ENCODE measurements around the gene GEMIN4. TPM values are rescaled to one million over a fixed set of nuclear protein-coding genes. Genes with fewer than 3 reads are reported as not detected.

Gene GEMIN4
- polyA plus RNA-seq, 4 donors, result 2.7 to 18.3 (median 7.4) TPM

DNA sequence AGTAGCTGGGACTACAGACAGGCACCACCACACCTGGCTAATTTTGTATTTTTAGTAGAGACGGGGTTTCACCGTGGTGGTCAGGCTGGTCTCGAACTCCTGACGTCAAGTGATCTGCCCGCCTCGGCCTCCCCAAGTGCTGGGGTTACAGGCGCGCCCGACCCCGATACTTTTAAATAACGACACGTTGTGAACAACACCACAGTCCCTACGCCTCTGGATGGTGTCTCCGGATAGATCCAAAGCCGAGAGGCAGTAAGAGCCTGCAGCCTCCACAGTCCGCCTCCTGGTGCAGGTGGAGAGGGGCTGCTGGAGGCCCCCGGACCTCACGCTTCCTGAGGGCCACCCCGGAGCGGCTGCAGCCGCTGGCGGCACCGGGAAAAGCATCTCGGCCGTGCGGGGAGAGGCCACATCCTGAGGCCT, 20.4 kb downstream of the GEMIN4 start:
- Histone ChIP-seq H3K4me1 (ENCODE audit: control insufficient read depth in 3 of 3, insufficient read depth in 2 of 3, low read depth in 1 of 3, low read length in 2 of 3) (peaks cover 0 to 13% (median 0%) of the 10 kb centered on the region in 3 donors), H3K27ac (ENCODE audit: low read depth in 1 of 3, low read length in 2 of 3) (peak overlapping the region; percentile 80 to 86 (median 81)), H3K9me3 (ENCODE audit: control insufficient read depth in 2 of 2, insufficient read depth in 1 of 2, low read depth in 1 of 2, low read length in 1 of 2) (no peaks in the 10 kb centered on the region), H3K27me3 (ENCODE audit: control insufficient read depth in 3 of 3, insufficient read depth in 3 of 3, low read length in 3 of 3) (no peaks in the 10 kb centered on the region), H3K36me3 (ENCODE audit: control insufficient read depth in 3 of 3, insufficient read depth in 2 of 3, low read depth in 1 of 3, low read length in 3 of 3) (peaks cover 0 to 20% (median 0%) of the 10 kb centered on the region in 3 donors), H3K4me3 (ENCODE audit: low read depth in 1 of 3, low read length in 3 of 3) (peak overlapping the region; percentile 60 to 91 (median 85))
- 4 to 10% (median 5%) methylated on average over 26 of the region's 26 CpGs for WGBS, 3 donors
- FAIRE-seq (no peak), DNase-seq (peak in 1 of 2 donors; percentile 38)

DNA sequence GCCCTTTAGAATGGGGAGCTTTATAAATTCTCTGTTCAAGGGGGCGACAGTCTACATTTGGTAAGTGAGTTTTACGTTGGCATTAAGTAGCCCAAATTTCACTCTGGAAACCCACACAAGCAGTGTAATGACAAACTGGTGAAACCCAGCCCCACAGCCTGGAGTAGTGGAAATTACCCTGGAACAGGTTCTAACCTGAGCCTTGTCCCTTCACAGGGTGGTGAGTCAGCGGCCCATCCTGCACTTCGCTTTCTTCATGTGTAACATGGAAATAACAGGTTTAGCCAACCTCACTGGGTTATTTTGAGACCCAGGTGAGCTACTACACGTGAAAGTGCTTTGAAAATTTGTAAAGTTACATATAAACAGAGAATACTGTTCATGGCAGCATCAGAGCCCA, 23.2 kb downstream of the GEMIN4 start:
- H3K4me3 ChIP-seq (ENCODE audit: low read depth in 1 of 3, low read length in 3 of 3), result no peak overlapping the region
- H3K27me3 ChIP-seq (ENCODE audit: control insufficient read depth in 3 of 3, insufficient read depth in 3 of 3, low read length in 3 of 3), result no peaks in the 10 kb centered on the region
- H3K36me3 ChIP-seq (ENCODE audit: control insufficient read depth in 3 of 3, insufficient read depth in 2 of 3, low read depth in 1 of 3, low read length in 3 of 3), result peaks cover 0 to 3% (median 0%) of the 10 kb centered on the region in 3 donors
- FAIRE-seq (no peak), DNase-seq (no peak)
- no peak overlapping the region for H3K27ac ChIP-seq (ENCODE audit: low read depth in 1 of 3, low read length in 2 of 3)
- peaks cover 0 to 23% (median 0%) of the 10 kb centered on the region in 3 donors for H3K4me1 ChIP-seq (ENCODE audit: control insufficient read depth in 3 of 3, insufficient read depth in 2 of 3, low read depth in 1 of 3, low read length in 2 of 3)
- 80 to 91% (median 90%) methylated on average over 5 of the region's 5 CpGs for WGBS, 3 donors
- H3K9me3 ChIP-seq (ENCODE audit: control insufficient read depth in 2 of 2, insufficient read depth in 1 of 2, low read depth in 1 of 2, low read length in 1 of 2), result no peaks in the 10 kb centered on the region

GRCh38 chr17:726271-726919, 25.7 kb downstream of the GEMIN4 start:
- FAIRE-seq, result no peak
- H3K27ac ChIP-seq (ENCODE audit: low read depth in 1 of 3, low read length in 2 of 3), result peak overlapping the region in 2 of 3 donors; percentile 65 to 77
- H3K4me1 ChIP-seq (ENCODE audit: control insufficient read depth in 3 of 3, insufficient read depth in 2 of 3, low read depth in 1 of 3, low read length in 2 of 3), result peaks cover 0 to 14% (median 0%) of the 10 kb centered on the region in 3 donors
- WGBS, 3 donors, result 24 to 50% (median 36%) methylated on average over 20 of the region's 20 CpGs
- no peaks in the 10 kb centered on the region for H3K27me3 ChIP-seq (ENCODE audit: control insufficient read depth in 3 of 3, insufficient read depth in 3 of 3, low read length in 3 of 3)
- peak; percentile 68 to 74 for DNase-seq
- peak overlapping the region in 1 of 3 donors; percentile 2 for H3K4me3 ChIP-seq (ENCODE audit: low read depth in 1 of 3, low read length in 3 of 3)
- H3K9me3 ChIP-seq (ENCODE audit: control insufficient read depth in 2 of 2, insufficient read depth in 1 of 2, low read depth in 1 of 2, low read length in 1 of 2), result no peaks in the 10 kb centered on the region
- H3K36me3 ChIP-seq (ENCODE audit: control insufficient read depth in 3 of 3, insufficient read depth in 2 of 3, low read depth in 1 of 3, low read length in 3 of 3), result peaks cover 0 to 3% (median 0%) of the 10 kb centered on the region in 3 donors

DNA sequence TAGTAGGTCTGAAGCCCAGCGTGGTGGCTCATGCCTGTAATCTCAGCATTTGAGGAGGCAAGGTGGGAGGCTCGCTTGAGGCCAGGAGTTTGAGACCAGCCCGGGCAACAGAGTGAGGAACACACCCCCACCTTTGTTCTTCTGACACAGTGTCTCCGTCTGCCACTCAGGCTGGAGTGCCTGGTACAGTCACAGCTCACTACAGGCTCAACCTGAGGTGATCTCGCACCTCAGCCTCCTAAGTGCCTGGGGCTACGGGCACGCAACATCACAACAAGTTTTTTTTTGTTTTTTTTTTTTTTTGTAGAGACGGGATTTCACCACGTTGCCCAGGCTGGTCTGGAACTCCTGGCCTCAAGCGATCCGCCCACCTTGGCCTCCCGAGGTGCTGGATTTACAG, 26.3 kb downstream of the GEMIN4 start:
- H3K36me3 ChIP-seq (ENCODE audit: control insufficient read depth in 3 of 3, insufficient read depth in 2 of 3, low read depth in 1 of 3, low read length in 3 of 3), result peaks cover 0 to 3% (median 0%) of the 10 kb centered on the region in 3 donors
- H3K27ac ChIP-seq (ENCODE audit: low read depth in 1 of 3, low read length in 2 of 3), result peak overlapping the region in 1 of 3 donors; percentile 77
- FAIRE-seq (no peak), DNase-seq (no peak)
- 28 to 66% (median 37%) methylated on average over 11 to 12 of the region's 12 CpGs for WGBS, 3 donors
- no peaks in the 10 kb centered on the region for H3K9me3 ChIP-seq (ENCODE audit: control insufficient read depth in 2 of 2, insufficient read depth in 1 of 2, low read depth in 1 of 2, low read length in 1 of 2)
- H3K4me1 ChIP-seq (ENCODE audit: control insufficient read depth in 3 of 3, insufficient read depth in 2 of 3, low read depth in 1 of 3, low read length in 2 of 3), result peaks cover 0 to 14% (median 0%) of the 10 kb centered on the region in 3 donors
- H3K4me3 ChIP-seq (ENCODE audit: low read depth in 1 of 3, low read length in 3 of 3), result peak overlapping the region in 1 of 3 donors; percentile 2
- H3K27me3 ChIP-seq (ENCODE audit: control insufficient read depth in 3 of 3, insufficient read depth in 3 of 3, low read length in 3 of 3), result no peaks in the 10 kb centered on the region

DNA sequence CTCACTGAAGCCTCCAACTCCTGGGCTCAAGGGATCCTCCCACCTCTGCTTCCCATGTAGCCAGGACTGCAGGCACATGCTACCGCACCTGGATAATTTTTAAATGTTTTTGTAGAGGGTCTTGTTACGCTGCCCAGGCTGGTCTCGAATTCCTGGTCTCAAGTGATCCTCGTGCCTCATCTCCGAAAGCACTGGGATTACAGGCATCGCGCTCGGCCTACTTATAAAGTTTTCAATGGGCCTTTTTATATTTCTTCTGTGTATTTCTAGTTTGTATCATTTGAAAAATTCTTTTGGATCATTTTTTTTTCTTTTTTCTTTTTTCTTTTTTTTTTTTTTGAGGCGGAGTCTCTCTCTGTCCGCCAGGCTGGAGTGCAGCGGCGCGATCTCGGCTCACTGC, 27.0 kb downstream of the GEMIN4 start:
- no peak overlapping the region for H3K4me3 ChIP-seq (ENCODE audit: low read depth in 1 of 3, low read length in 3 of 3)
- 91 to 94% (median 92%) methylated on average over 14 of the region's 14 CpGs for WGBS, 3 donors
- peaks cover 0 to 14% (median 0%) of the 10 kb centered on the region in 3 donors for H3K4me1 ChIP-seq (ENCODE audit: control insufficient read depth in 3 of 3, insufficient read depth in 2 of 3, low read depth in 1 of 3, low read length in 2 of 3)
- DNase-seq (no peak), FAIRE-seq (no peak)
- H3K9me3 ChIP-seq (ENCODE audit: control insufficient read depth in 2 of 2, insufficient read depth in 1 of 2, low read depth in 1 of 2, low read length in 1 of 2), result no peaks in the 10 kb centered on the region
- H3K27ac ChIP-seq (ENCODE audit: low read depth in 1 of 3, low read length in 2 of 3), result no peak overlapping the region
- H3K27me3 ChIP-seq (ENCODE audit: control insufficient read depth in 3 of 3, insufficient read depth in 3 of 3, low read length in 3 of 3), result no peaks in the 10 kb centered on the region
- H3K36me3 ChIP-seq (ENCODE audit: control insufficient read depth in 3 of 3, insufficient read depth in 2 of 3, low read depth in 1 of 3, low read length in 3 of 3), result peaks cover 0 to 3% (median 0%) of the 10 kb centered on the region in 3 donors

DNA sequence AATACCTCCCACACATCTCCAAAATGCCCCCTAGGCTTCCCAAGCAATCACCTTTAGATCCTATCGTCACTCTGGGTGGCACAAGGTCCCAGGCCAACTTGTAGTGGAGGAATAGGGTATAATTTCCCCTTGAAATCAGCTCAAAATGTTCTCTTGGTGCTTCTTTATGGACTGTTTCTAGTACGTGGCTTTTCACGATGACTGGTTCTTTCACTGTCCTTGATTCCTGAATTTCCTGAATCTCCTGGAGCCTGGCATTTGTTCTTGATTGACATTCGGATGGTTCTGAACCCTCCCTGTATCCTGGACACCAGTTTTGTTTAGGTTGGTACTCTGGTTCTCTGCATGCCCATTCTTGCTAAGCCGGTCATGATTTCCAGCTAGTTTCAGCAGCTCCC, 30.5 kb downstream of the GEMIN4 start:
- DNase-seq (no peak), FAIRE-seq (no peak)
- peaks cover 0 to 10% (median 0%) of the 10 kb centered on the region in 3 donors for H3K4me1 ChIP-seq (ENCODE audit: control insufficient read depth in 3 of 3, insufficient read depth in 2 of 3, low read depth in 1 of 3, low read length in 2 of 3)
- peaks cover 0 to 8% (median 0%) of the 10 kb centered on the region in 3 donors for H3K36me3 ChIP-seq (ENCODE audit: control insufficient read depth in 3 of 3, insufficient read depth in 2 of 3, low read depth in 1 of 3, low read length in 3 of 3)
- no peaks in the 10 kb centered on the region for H3K27me3 ChIP-seq (ENCODE audit: control insufficient read depth in 3 of 3, insufficient read depth in 3 of 3, low read length in 3 of 3)
- 77 to 85% (median 81%) methylated on average over 5 of the region's 5 CpGs for WGBS, 3 donors
- H3K4me3 ChIP-seq (ENCODE audit: low read depth in 1 of 3, low read length in 3 of 3), result no peak overlapping the region
- H3K27ac ChIP-seq (ENCODE audit: low read depth in 1 of 3, low read length in 2 of 3), result no peak overlapping the region
- H3K9me3 ChIP-seq (ENCODE audit: control insufficient read depth in 2 of 2, insufficient read depth in 1 of 2, low read depth in 1 of 2, low read length in 1 of 2), result no peaks in the 10 kb centered on the region

DNA sequence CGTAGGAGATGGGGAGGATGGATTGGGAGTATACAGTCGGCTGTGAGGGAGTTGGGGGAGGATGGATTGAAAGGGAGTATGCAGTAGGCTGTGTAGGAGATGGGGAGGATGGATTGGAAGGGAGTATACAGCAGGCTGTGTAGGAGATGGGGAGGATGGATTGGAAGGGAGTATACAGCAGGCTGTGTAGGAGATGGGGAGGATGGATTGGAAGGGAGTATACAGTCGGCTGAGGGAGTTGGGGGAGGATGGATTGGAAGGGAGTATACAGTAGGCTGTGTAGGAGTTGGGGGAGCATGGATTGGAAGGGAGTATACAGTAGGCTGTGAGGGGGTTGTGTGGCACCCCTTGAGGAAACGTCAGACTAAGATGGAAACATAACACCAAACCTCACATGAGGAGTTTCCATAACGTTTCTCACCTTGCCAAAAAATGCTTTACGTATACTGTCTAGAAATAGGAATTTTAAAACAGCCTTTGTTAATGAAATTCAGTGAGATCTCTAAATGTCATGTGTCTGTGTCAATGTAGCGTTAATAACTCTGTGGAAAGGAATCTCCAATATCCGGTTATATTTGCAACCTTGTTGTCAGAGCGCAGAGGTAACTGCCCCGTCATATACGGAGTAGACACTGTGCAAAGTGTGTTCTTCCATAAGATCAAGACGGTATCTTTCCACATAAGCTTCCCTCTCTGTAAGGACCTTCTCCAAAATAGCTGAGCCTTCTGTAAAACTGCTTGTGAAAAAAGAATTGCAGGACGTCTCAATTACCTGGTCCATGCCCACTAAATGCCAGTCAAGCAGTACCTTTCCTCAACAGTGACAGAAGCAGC, 31.1 kb downstream of the GEMIN4 start:
- WGBS, 3 donors, result 81 to 90% (median 83%) methylated on average over 13 of the region's 13 CpGs

GRCh38 chr17:718075-718474, 34.0 kb downstream of the GEMIN4 start:
- Histone ChIP-seq H3K9me3 (ENCODE audit: control insufficient read depth in 2 of 2, insufficient read depth in 1 of 2, low read depth in 1 of 2, low read length in 1 of 2) (no peaks in the 10 kb centered on the region), H3K27me3 (ENCODE audit: control insufficient read depth in 3 of 3, insufficient read depth in 3 of 3, low read length in 3 of 3) (no peaks in the 10 kb centered on the region), H3K27ac (ENCODE audit: low read depth in 1 of 3, low read length in 2 of 3) (no peak overlapping the region), H3K4me1 (ENCODE audit: control insufficient read depth in 3 of 3, insufficient read depth in 2 of 3, low read depth in 1 of 3, low read length in 2 of 3) (peaks cover 0 to under 1% (median 0%) of the 10 kb centered on the region in 3 donors), H3K4me3 (ENCODE audit: low read depth in 1 of 3, low read length in 3 of 3) (no peak overlapping the region), H3K36me3 (ENCODE audit: control insufficient read depth in 3 of 3, insufficient read depth in 2 of 3, low read depth in 1 of 3, low read length in 3 of 3) (peaks cover 0 to 5% (median 0%) of the 10 kb centered on the region in 3 donors)
- FAIRE-seq (no peak), DNase-seq (no peak)
- 76 to 84% (median 83%) methylated on average over 5 of the region's 5 CpGs for WGBS, 3 donors

More for the DNA sequence above, 31.1 kb downstream of the GEMIN4 start:
- no peak for FAIRE-seq
- H3K4me3 ChIP-seq (ENCODE audit: low read depth in 1 of 3, low read length in 3 of 3), result no peak overlapping the region
- H3K27me3 ChIP-seq (ENCODE audit: control insufficient read depth in 3 of 3, insufficient read depth in 3 of 3, low read length in 3 of 3), result no peaks in the 10 kb centered on the region
- H3K9me3 ChIP-seq (ENCODE audit: control insufficient read depth in 2 of 2, insufficient read depth in 1 of 2, low read depth in 1 of 2, low read length in 1 of 2), result no peaks in the 10 kb centered on the region
- H3K36me3 ChIP-seq (ENCODE audit: control insufficient read depth in 3 of 3, insufficient read depth in 2 of 3, low read depth in 1 of 3, low read length in 3 of 3), result peaks cover 0 to 8% (median 0%) of the 10 kb centered on the region in 3 donors
- no peak overlapping the region for H3K27ac ChIP-seq (ENCODE audit: low read depth in 1 of 3, low read length in 2 of 3)
- H3K4me1 ChIP-seq (ENCODE audit: control insufficient read depth in 3 of 3, insufficient read depth in 2 of 3, low read depth in 1 of 3, low read length in 2 of 3), result peaks cover 0 to 5% (median 0%) of the 10 kb centered on the region in 3 donors
- no peak for DNase-seq

Measured in small intestine (tissue), 7 donors.